Skeletal muscle tissue (tissue), 4 donors: Measurements from ENCODE around the gene SERPING1. TPM values are rescaled to one million over a fixed set of nuclear protein-coding genes. Genes with fewer than 3 reads are reported as not detected.

ENCODE experiments used
- H3K27ac ChIP-seq: one replicate; pipeline ENCODE4 v1.7.0; 2013; ENCODE audit warnings: mild to moderate bottlenecking, low read depth, low read length, inconsistent platforms
- H3K27me3 ChIP-seq, 3 donors: one replicate each; pipeline ENCODE4 v1.7.0; 2013; ENCODE audit warnings: low read length in 3 of 3; ENCODE audit not compliant: control insufficient read depth in 3 of 3, insufficient read depth in 3 of 3
- H3K36me3 ChIP-seq, 3 donors: one replicate each; pipeline ENCODE4 v1.7.0; 2013; ENCODE audit warnings: low read length in 3 of 3; ENCODE audit not compliant: control insufficient read depth in 3 of 3, insufficient read depth in 3 of 3
- H3K4me1 ChIP-seq, 3 donors: one replicate each; pipeline ENCODE4 v1.7.0; 2013; ENCODE audit warnings: low read length in 3 of 3, mild to moderate bottlenecking in 3 of 3; ENCODE audit not compliant: control insufficient read depth in 3 of 3, insufficient read depth in 3 of 3
- H3K4me3 ChIP-seq, 3 donors: one replicate each; pipeline ENCODE4 v1.7.0; 2013; ENCODE audit warnings: low read length in 3 of 3
- H3K9ac ChIP-seq, 3 donors: one replicate each; pipeline ENCODE4 v1.7.0; 2013; ENCODE audit warnings: low read length in 3 of 3, mild to moderate bottlenecking in 3 of 3, moderate library complexity in 2 of 3, low read depth in 1 of 3
- H3K9me3 ChIP-seq, 3 donors: one replicate each; pipeline ENCODE4 v1.7.0; 2013; ENCODE audit warnings: low read length in 3 of 3; ENCODE audit not compliant: control insufficient read depth in 3 of 3
- total RNA-seq: library from RNA; depleted of rRNA; stranded (reverse); fragments of >200 nt; gene quantifications from one replicate; pipeline ENCODE4 v1.2.3, GENCODE V29; 2014
- donor health status: Osteomylitis.

The SERPING1 gene
- total RNA-seq, 1 donor from 2014 or later = 15.1 TPM

DNA sequence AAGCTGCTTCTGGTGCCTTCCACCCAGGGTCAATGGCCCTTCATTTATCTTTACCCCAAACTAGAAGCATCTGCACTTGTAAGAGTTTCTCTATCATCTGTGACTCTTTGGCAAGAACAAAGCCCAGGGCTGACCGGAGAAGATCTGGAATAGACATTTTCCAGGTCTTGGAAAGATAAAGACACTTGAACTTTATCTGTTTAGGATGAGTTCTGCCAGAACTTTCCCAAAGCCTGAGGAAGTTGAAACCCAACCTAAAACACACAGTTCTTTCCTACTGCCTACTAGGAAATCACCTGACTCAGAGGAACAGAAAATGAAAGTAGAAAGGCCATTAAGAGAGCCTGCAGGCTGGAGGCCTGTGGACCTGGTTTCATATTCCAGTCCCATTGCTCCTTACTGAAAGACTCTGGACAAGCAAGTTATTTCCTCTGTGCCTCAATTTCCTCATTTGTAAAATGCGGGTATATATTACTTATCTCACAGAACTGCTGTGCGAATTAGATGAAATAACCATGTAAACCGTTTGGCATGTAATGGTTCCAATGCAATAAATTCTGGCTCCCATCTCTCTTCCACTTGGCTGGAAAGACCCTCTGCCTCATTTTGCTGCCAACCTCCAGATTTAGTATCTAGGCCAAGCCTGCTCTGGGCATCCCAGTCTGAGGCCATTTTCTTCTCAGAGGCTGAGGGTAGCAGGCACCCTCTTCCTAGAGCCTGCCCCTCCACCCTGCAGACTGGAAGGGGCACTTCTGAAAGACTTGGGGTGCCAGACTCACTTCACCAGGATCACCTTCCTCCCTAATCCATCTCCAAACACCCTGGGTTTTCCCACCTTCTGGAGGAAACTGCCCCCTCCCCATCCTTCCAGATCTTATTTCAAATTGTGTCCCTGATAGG lies 31.2 kb upstream of the SERPING1 start:
- H3K9ac ChIP-seq = peak overlapping the region; percentile 9 to 51 (median 13)
- peak overlapping the region; percentile 77 for H3K27ac ChIP-seq
- H3K9me3 ChIP-seq = no peaks in the 10 kb centered on the region
- peak overlapping the region; percentile 67 to 90 (median 71) for H3K4me3 ChIP-seq
- peaks cover 10 to 24% (median 19%) of the 10 kb centered on the region in 3 donors for H3K4me1 ChIP-seq
- H3K36me3 ChIP-seq = no peaks in the 10 kb centered on the region
- no peaks in the 10 kb centered on the region for H3K27me3 ChIP-seq

DNA sequence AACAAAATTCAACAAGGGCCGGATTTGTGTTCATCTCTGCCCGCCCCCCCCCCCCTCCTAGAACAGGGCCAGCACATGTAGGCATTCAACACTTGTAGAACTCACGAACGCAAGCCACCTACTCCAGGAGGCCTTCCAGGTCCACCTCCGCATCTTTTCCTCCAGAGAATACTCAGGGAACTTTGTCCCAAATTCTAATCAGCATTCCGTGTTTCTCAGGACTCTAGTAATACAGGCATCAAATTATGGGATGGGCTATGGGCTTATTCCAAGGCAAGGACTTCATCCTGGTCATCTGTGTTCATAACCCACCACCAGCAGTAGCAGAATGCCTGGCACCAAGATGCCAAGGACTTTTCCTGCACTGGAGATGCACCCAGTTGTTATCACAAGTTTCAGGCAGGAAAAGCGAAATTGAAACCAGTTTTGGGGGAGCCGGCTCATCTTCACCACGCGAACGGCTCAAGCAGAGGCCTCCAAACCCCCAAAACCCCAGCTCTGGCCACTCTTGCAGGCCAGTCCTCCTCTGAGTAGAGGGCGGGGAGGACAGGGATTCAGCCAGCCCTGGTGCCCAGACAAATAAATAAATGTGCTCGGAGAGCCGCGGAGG lies 30.5 kb upstream of the SERPING1 start:
- Histone ChIP-seq H3K27ac (peak overlapping the region; percentile 77), H3K9ac (peak overlapping the region; percentile 65 to 76 (median 75)), H3K27me3 (no peaks in the 10 kb centered on the region), H3K4me1 (peaks cover 10 to 24% (median 19%) of the 10 kb centered on the region in 3 donors), H3K4me3 (peak overlapping the region; percentile 71 to 93 (median 90)), H3K9me3 (no peaks in the 10 kb centered on the region), H3K36me3 (no peaks in the 10 kb centered on the region)

- H3K27me3 ChIP-seq = no peaks in the 10 kb centered on the region
- H3K9me3 ChIP-seq = no peaks in the 10 kb centered on the region
- peaks cover 10 to 24% (median 19%) of the 10 kb centered on the region in 3 donors for H3K4me1 ChIP-seq
- H3K4me3 ChIP-seq = peak within 1 kb of the TSS; percentile 82 to 93 (median 90)
- H3K27ac ChIP-seq = peak within 1 kb of the TSS; percentile 77
- H3K36me3 ChIP-seq = no peaks in the 10 kb centered on the region
- peak within 1 kb of the TSS; percentile 68 to 86 (median 76) for H3K9ac ChIP-seq
Observed at GRCh38 chr11:57567515-57568329, 29.8 kb upstream of the SERPING1 start, which contains the start of gene UBE2L6. TSS of gene UBE2L6 (minus strand) at chr11:57567672. CDS start at chr11:57567611, 61 bp downstream.

- Histone ChIP-seq H3K4me1 (peaks cover 10 to 24% (median 19%) of the 10 kb centered on the region in 3 donors), H3K9me3 (no peaks in the 10 kb centered on the region), H3K27ac (peak overlapping the region; percentile 26), H3K36me3 (no peaks in the 10 kb centered on the region), H3K4me3 (peak overlapping the region; percentile 82 to 93 (median 90)), H3K27me3 (no peaks in the 10 kb centered on the region), H3K9ac (peak overlapping the region; percentile 61 to 86 (median 68))
Observed at GRCh38 chr11:57568330-57568766, 29.1 kb upstream of the SERPING1 start.

DNA sequence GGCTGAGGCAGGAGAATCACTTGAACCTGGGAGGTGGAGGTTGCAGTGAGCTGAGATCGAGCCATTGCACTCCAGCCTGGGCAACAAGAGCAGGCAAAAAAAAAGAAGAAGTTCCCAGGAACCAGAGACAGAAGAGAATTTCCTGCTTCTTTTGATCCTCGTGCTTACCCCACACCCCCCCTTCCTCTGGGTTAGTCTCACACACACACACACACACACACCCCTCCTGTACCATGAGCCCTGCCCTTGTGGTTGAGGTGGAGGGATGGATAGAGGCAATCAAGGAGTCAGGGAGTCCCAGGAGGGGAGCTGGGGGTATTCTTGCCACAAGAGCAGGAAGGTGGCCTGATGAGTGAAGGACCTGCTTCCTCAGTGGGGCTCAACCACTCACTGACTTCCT lies 25.9 kb upstream of the SERPING1 start:
- Histone ChIP-seq H3K27me3 (peaks cover 0 to 4% (median 0%) of the 10 kb centered on the region in 3 donors), H3K9ac (no peak overlapping the region), H3K36me3 (no peaks in the 10 kb centered on the region), H3K9me3 (no peaks in the 10 kb centered on the region), H3K4me1 (peaks cover 4 to 16% (median 11%) of the 10 kb centered on the region in 3 donors), H3K4me3 (no peak overlapping the region), H3K27ac (no peak overlapping the region)

DNA sequence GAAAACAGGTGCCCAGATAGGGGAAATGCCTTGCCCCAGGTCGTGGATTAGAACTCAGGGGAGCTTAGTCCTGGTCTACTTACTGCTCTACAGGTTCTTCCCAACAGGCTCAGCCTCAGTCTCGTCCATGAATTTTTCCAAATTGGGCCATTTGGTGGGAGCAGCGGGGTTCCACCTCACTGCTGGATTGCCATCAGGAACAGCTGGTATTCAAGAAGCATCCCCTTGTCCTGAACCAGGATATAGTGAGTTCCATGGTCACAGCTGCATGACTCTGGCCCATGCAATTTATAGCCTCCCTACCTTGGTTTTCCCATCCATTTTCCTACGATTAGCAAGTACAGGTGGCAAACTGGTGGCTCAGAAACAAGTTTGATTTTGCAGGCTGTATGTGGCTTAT lies 23.4 kb upstream of the SERPING1 start:
- no peaks in the 10 kb centered on the region for H3K9me3 ChIP-seq
- H3K27ac ChIP-seq = no peak overlapping the region
- H3K36me3 ChIP-seq = no peaks in the 10 kb centered on the region
- no peak overlapping the region for H3K4me3 ChIP-seq
- peaks cover 0 to 4% (median 0%) of the 10 kb centered on the region in 3 donors for H3K27me3 ChIP-seq
- no peak overlapping the region for H3K9ac ChIP-seq
- H3K4me1 ChIP-seq = peaks cover 0 to under 1% (median 0%) of the 10 kb centered on the region in 3 donors

- Histone ChIP-seq H3K4me1 (no peaks in the 10 kb centered on the region), H3K36me3 (no peaks in the 10 kb centered on the region), H3K27ac (no peak overlapping the region), H3K9me3 (no peaks in the 10 kb centered on the region), H3K27me3 (no peaks in the 10 kb centered on the region), H3K4me3 (no peak overlapping the region), H3K9ac (no peak overlapping the region)
Observed at GRCh38 chr11:57584341-57584740, 13.1 kb upstream of the SERPING1 start.

DNA sequence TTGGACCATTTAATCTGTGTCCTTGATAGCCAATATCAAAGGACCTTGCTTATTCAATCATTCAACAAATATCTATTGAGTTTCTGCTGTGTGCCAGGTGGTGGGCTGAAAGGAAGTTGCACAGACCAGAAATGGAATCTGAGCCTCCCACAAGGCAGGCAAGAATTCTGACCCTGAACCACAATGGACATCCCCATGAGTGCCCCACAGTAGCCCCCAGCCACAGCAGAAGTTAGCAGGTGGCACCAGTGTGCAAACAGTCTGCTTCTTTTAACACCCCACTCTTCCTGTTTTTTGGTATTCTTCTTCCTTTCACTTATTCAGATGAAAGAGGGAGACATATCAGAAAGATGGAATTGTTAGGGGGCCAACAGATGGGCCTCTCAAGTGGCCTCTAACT lies 12.2 kb upstream of the SERPING1 start:
- Histone ChIP-seq H3K9ac (no peak overlapping the region), H3K36me3 (no peaks in the 10 kb centered on the region), H3K27me3 (no peaks in the 10 kb centered on the region), H3K4me3 (no peak overlapping the region), H3K9me3 (no peaks in the 10 kb centered on the region), H3K27ac (no peak overlapping the region), H3K4me1 (no peaks in the 10 kb centered on the region)

- Histone ChIP-seq H3K9me3 (no peaks in the 10 kb centered on the region), H3K9ac (no peak overlapping the region), H3K4me3 (no peak overlapping the region), H3K4me1 (no peaks in the 10 kb centered on the region), H3K27me3 (no peaks in the 10 kb centered on the region), H3K36me3 (no peaks in the 10 kb centered on the region), H3K27ac (no peak overlapping the region)
Observed at GRCh38 chr11:57586711-57587245, 10.7 kb upstream of the SERPING1 start.
